ENCODE data around the gene OR1J2. TPM values are rescaled to one million over a fixed set of nuclear protein-coding genes. Genes with fewer than 3 reads are reported as not detected.

OR1J2 gene
- total and polyA plus RNA-seq, 2 of the 4 experiments (the other 2 are of a cell fraction) = not detected

DNA sequence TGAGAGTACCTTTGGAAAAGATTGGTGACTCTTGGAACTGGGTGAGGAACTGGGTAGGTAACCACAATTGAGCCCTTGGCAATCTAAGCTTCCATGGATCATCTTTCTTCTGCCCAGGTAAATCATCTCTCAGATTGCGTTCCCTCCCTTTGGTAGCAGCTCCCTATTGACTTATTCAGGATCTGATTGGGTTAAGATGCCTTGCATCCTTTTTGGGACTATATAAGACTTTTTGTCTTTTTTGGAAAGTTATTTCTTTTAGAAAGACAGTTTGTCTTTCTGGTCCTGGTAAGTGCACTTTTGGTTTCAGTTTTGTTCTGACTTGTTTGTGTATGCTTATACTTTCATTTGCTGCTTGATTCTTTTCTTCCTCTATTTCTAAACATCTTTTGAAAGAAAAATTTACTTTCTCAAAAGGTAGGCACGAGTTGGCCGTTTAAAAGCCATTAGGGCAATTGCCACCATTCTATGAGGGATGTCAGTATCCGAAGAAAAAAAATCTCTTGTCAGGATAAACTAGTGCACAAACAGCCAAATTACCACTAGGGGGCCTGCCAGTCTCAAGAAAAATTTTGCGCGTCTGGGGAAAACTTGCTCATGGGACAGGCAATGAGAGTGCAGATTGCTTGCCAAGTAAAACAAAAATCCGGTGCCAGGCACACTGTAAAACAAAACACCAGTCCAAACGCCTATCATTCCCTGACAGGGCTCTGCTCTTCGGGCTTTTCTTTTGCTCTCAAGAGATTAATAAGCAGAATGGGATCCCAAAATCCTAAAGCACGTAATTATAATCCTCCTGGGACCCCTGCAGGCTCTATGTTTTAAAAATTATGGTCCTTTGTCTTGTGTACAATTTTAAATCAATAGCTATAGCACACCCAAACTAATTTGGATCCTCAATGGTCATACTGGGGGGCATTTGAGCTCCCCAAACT is 45.7 kb upstream of the OR1J2 start:
- Histone ChIP-seq H2BK120ac (ENCODE audit: low read depth, low read length) (peak overlapping the region; percentile 66), H3K14ac (replicated peaks; ENCODE audit: low read depth, low read length) (peak overlapping the region; percentile 67), H2AK5ac (ENCODE audit: low read depth, low read length) (peak overlapping the region; percentile 45; the same call in 1 of the 2 replicates), H2BK15ac (ENCODE audit: low read depth, low read length) (peak overlapping the region; percentile 45; the same call in 2 of the 3 replicates), H3K9ac (ENCODE audit: low read depth, low read length) (peak overlapping the region; percentile 44; the same call in 1 of the 2 replicates), H3K79me1 (ENCODE audit: low read depth in 1 of 2, low read length in 2 of 2) (no peaks in the 10 kb centered on the region), H3K4me1 (ENCODE audit: control insufficient read depth, insufficient read depth, low read length) (no peaks in the 10 kb centered on the region; the same call in 1 of the 2 replicates), H3K4me2 (ENCODE audit: low read depth, low read length) (peak overlapping the region; percentile 85), H4K20me1 (ENCODE audit: insufficient read depth, low read length) (no peaks in the 10 kb centered on the region), H4K91ac (ENCODE audit: insufficient read depth, low read depth, low read length) (peak overlapping the region; percentile 47; the same call in 1 of the 2 replicates), H3K56ac (ENCODE audit: extremely low read depth, insufficient read depth, low read length) (peak overlapping the region; percentile 50), H4K8ac (ENCODE audit: low read depth in 2 of 2, low read length in 2 of 2) (peak overlapping the region; percentile 78 to 83), H3K36me3 (ENCODE audit: control insufficient read depth, insufficient read depth, low read length) (no peaks in the 10 kb centered on the region), H3K23ac (ENCODE audit: low read depth, low read length) (peak overlapping the region; percentile 10; the same call in 1 of the 2 replicates), H3K9me1 (ENCODE audit: insufficient read depth, low read length) (no peaks in the 10 kb centered on the region), H3K4ac (ENCODE audit: low read depth, low read length) (peak overlapping the region; percentile 49), H3K4me3 (ENCODE audit: insufficient read depth, low read depth, low read length) (peak overlapping the region; percentile 54; the same call in 1 of the 2 replicates), H3K27me3 (ENCODE audit: control insufficient read depth, insufficient read depth, low read length) (no peaks in the 10 kb centered on the region), H2BK5ac (ENCODE audit: low read depth, low read length, poor library complexity, severe bottlenecking) (no peak overlapping the region), H3K9me3 (ENCODE audit: control insufficient read depth, insufficient read depth, low read length) (no peaks in the 10 kb centered on the region), H2AK9ac (replicated peaks; ENCODE audit: low read depth, low read length, poor library complexity) (peak overlapping the region; percentile 1), H3K27ac (ENCODE audit: insufficient read depth, low read length) (peak overlapping the region; percentile 15; the same call in 1 of the 2 replicates), H2BK20ac (ENCODE audit: low read depth, low read length) (peak overlapping the region; percentile 46), H2AFZ (replicated peaks; ENCODE audit: low read length, poor library complexity) (peak overlapping the region; percentile 27), H4K5ac (ENCODE audit: low read depth, low read length) (peak overlapping the region; percentile 90), H3K18ac (ENCODE audit: low read depth, low read length) (peak overlapping the region; percentile 39; the same call in 1 of the 2 replicates)
- ChIA-PET POLR2A (ENCODE audit: unreplicated experiment) (interaction anchor here (0.6 to 0.8 kb wide), 2 partner anchors 19 to 280 kb away, joined by 3 to 4 read pairs; no protein-coding TSS in a partner anchor), CTCF (interaction anchor here (0.7 to 2.0 kb wide), 5 partner anchors 9 to 366 kb away, joined by 3 to 7 read pairs (median 4); no protein-coding TSS in a partner anchor)
- in situ Hi-C loops (cut with MboI; ENCODE audit: low sequenced_read_pairs) = loop anchor here (5.0 kb wide), 1 partner anchor 347 kb away; no protein-coding TSS in a partner anchor
- dilution Hi-C loops (cut with HindIII; ENCODE audit: low sequenced_read_pairs, unreplicated experiment) = no loop called here
- intact Hi-C loops (cut with micrococcal nuclease) = loop anchor here (1.0 to 5.0 kb wide), 3 partner anchors 345 to 887 kb away; no protein-coding TSS in a partner anchor
- TF ChIP-seq RFX5 (IDR thresholded peaks at IDR 0.05; ENCODE audit: low read depth, low read length) (no peak), BHLHE40 (IDR thresholded peaks at IDR 0.05; ENCODE audit: low read depth, low read length) (peak; percentile 70), FOS (IDR thresholded peaks at IDR 0.05; ENCODE audit: low read depth, low read length) (no peak), CEBPB (IDR thresholded peaks at IDR 0.05; ENCODE audit: low read depth, low read length) (no peak), MAFK (IDR thresholded peaks at IDR 0.05; ENCODE audit: low read depth, low read length) (peak; percentile 57), SMC3 (IDR thresholded peaks at IDR 0.05; ENCODE audit: low read depth, low read length) (peak; percentile 88), RAD21 (IDR thresholded peaks at IDR 0.05; ENCODE audit: low read length) (peak; percentile 79), RCOR1 (IDR thresholded peaks at IDR 0.05; ENCODE audit: insufficient replicate concordance, low read length) (no peak)
- TF ChIP-seq, protein P1, sequence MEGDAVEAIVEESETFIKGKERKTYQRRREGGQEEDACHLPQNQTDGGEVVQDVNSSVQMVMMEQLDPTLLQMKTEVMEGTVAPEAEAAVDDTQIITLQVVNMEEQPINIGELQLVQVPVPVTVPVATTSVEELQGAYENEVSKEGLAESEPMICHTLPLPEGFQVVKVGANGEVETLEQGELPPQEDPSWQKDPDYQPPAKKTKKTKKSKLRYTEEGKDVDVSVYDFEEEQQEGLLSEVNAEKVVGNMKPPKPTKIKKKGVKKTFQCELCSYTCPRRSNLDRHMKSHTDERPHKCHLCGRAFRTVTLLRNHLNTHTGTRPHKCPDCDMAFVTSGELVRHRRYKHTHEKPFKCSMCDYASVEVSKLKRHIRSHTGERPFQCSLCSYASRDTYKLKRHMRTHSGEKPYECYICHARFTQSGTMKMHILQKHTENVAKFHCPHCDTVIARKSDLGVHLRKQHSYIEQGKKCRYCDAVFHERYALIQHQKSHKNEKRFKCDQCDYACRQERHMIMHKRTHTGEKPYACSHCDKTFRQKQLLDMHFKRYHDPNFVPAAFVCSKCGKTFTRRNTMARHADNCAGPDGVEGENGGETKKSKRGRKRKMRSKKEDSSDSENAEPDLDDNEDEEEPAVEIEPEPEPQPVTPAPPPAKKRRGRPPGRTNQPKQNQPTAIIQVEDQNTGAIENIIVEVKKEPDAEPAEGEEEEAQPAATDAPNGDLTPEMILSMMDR (conservative IDR thresholded peaks at IDR 0.05; ENCODE audit: low read depth, low read length) = peak; percentile 90
- DNase-seq (peak; percentile 91), ATAC-seq (ENCODE audit: low read depth) (peak; percentile 77)
- 0% methylated on average over 2 of the region's 10 CpGs; no CpG with 5 or more reads in 1 of the 2 experiments for WGBS, 2 experiments (ENCODE audit: extremely low coverage in 2 of 2, insufficient read length in 1 of 2)
- no TSS peak for BruUV-seq (replicated peaks)

Measured in IMR-90 (cell line).